Erythroblast (primary cell): Measurements from ENCODE around the gene VPS52.
"Not testable (repeated sequence)": the region's sequence is repeated elsewhere in the genome, so short reads cannot be mapped to it uniquely, and the experiment has no call there.

Experiments used
- GATA1 ChIP-seq: IDR thresholded peaks from 2 replicates; pipeline ENCODE4 v1.6.1; 2011; ENCODE audit warnings: low read depth, mild to moderate bottlenecking, control low read depth, low read length, moderate library complexity
- POLR2A ChIP-seq: IDR thresholded peaks from 2 replicates; pipeline ENCODE4 v1.6.1; 2011; ENCODE audit warnings: mild to moderate bottlenecking, low read length

DNA sequence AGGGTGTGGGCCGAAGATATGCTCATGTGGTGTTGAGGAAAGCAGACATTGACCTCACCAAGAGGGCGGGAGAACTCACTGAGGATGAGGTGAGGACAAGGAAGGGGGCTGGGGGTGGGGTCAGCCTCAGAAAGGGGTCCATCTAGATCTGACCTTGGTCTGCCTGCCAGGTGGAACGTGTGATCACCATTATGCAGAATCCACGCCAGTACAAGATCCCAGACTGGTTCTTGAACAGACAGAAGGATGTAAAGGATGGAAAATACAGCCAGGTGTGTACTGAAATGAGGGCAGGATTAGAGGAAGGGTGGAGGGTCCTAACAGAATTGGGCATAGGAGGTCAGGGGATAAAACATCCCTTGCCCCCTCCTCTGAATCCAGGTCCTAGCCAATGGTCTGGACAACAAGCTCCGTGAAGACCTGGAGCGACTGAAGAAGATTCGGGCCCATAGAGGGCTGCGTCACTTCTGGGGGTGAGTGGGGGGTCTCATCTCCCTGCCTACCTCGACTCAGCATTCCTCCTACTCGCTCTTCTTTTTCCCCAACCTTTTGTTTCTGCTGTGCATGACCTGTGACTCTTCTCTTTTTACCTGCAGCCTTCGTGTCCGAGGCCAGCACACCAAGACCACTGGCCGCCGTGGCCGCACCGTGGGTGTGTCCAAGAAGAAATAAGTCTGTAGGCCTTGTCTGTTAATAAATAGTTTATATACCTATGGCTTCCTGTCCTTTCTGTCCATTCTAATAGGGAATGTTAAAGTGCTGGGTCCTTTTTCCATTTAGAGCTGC, 4.3 kb upstream of the VPS52 start:
- not testable (repeated sequence) for TF ChIP-seq POLR2A, GATA1
